Effector memory CD8-positive, alpha-beta T cell (primary cell): ENCODE results near the gene OGFOD3.
"Not testable (repeated sequence)": the region's sequence is repeated elsewhere in the genome, so short reads cannot be mapped to it uniquely, and the experiment has no call there.

ENCODE experiments used
- ATAC-seq: fragments of 150-1000 bp; cut with Tn5 transposase; replicated peaks from 2 replicates; pipeline ENCODE4 v1.10.0; 2021; ENCODE audit warnings: mild to moderate bottlenecking, moderate library complexity
- DNase-seq, 3 experiments: peaks; one replicate each; pipeline ENCODE4 v3.0.0; 2021
- H3K27ac Mint-ChIP-seq, 2 donors: one replicate each; pipeline ENCODE4 v1.8.0; 2022; ENCODE audit warnings: mild to moderate bottlenecking in 2 of 2, mixed read lengths in 2 of 2, moderate library complexity in 2 of 2
- H3K27me3 Mint-ChIP-seq, 2 donors: one replicate each; pipeline ENCODE4 v1.8.0; 2022; ENCODE audit warnings: mixed read lengths in 2 of 2
- H3K36me3 Mint-ChIP-seq: one replicate; pipeline ENCODE4 v1.8.0; 2022; ENCODE audit warnings: mild to moderate bottlenecking, moderate library complexity, mixed read lengths; ENCODE audit not compliant: insufficient read depth
- H3K4me1 Mint-ChIP-seq, 2 donors: one replicate each; pipeline ENCODE4 v1.8.0; 2022; ENCODE audit warnings: low read depth in 2 of 2, mixed read lengths in 2 of 2
- H3K4me3 Mint-ChIP-seq, 2 donors: one replicate each; pipeline ENCODE4 v1.8.0; 2022; ENCODE audit warnings: mild to moderate bottlenecking in 2 of 2, mixed read lengths in 2 of 2, moderate library complexity in 2 of 2
- H3K9me3 Mint-ChIP-seq, 2 donors: one replicate each; pipeline ENCODE4 v1.8.0; 2022; ENCODE audit warnings: mixed read lengths in 2 of 2

The OGFOD3 gene

GRCh38 chr17:82415336-82415735 lies 3.0 kb downstream of the OGFOD3 start:
- Mint-ChIP-seq H3K36me3 (peaks cover 13% of the 10 kb centered on the region), H3K4me3 (peak overlapping the region in 1 of 2 donors; percentile 34), H3K9me3 (no peaks in the 10 kb centered on the region), H3K27me3 (no peaks in the 10 kb centered on the region), H3K27ac (no peak overlapping the region), H3K4me1 (peaks cover 12 to 13% of the 10 kb centered on the region in 2 donors)
- ATAC-seq (no peak), DNase-seq (no peak)

GRCh38 chr17:82414548-82415281 lies 3.7 kb downstream of the OGFOD3 start:
- no peaks in the 10 kb centered on the region for H3K9me3 Mint-ChIP-seq
- H3K4me1 Mint-ChIP-seq: peaks cover 8 to 10% of the 10 kb centered on the region in 2 donors
- H3K4me3 Mint-ChIP-seq: peak overlapping the region in 1 of 2 donors; percentile 34

GRCh38 chr17:82412535-82413520 lies 5.6 kb downstream of the OGFOD3 start:
- no peak for ATAC-seq
- Mint-ChIP-seq H3K27me3 (no peaks in the 10 kb centered on the region), H3K4me1 (peaks cover 7 to 10% of the 10 kb centered on the region in 2 donors), H3K36me3 (peaks cover 12% of the 10 kb centered on the region), H3K27ac (no peak overlapping the region), H3K9me3 (no peaks in the 10 kb centered on the region), H3K4me3 (no peak overlapping the region)
- DNase-seq: no peak

More at GRCh38 chr17:82414548-82415281, 3.7 kb downstream of the OGFOD3 start:
- H3K36me3 Mint-ChIP-seq: peaks cover 10% of the 10 kb centered on the region
- DNase-seq (peak; percentile 64 to 75 (median 65)), ATAC-seq (peak; percentile 18)
- no peaks in the 10 kb centered on the region for H3K27me3 Mint-ChIP-seq
- no peak overlapping the region for H3K27ac Mint-ChIP-seq

- H3K36me3 Mint-ChIP-seq: peaks cover 11% of the 10 kb centered on the region
These were observed 6.3 kb downstream of the OGFOD3 start for GRCh38 chr17:82412081-82412480.

GRCh38 chr17:82411396-82412053 lies 6.9 kb downstream of the OGFOD3 start:
- Mint-ChIP-seq H3K4me1 (peaks cover 7 to 10% of the 10 kb centered on the region in 2 donors), H3K27ac (no peak overlapping the region), H3K27me3 (no peaks in the 10 kb centered on the region), H3K36me3 (peaks cover 11% of the 10 kb centered on the region), H3K9me3 (no peaks in the 10 kb centered on the region), H3K4me3 (no peak overlapping the region)
- ATAC-seq (no peak), DNase-seq (no peak)

More at GRCh38 chr17:82412081-82412480, 6.3 kb downstream of the OGFOD3 start:
- DNase-seq, H3K4me1 Mint-ChIP-seq, H3K27ac Mint-ChIP-seq, H3K9me3 Mint-ChIP-seq, H3K4me3 Mint-ChIP-seq, ATAC-seq, H3K27me3 Mint-ChIP-seq: not testable (repeated sequence)

- H3K9me3 Mint-ChIP-seq: no peaks in the 10 kb centered on the region
- H3K36me3 Mint-ChIP-seq: peaks cover 11% of the 10 kb centered on the region
- no peak overlapping the region for H3K27ac Mint-ChIP-seq
- H3K27me3 Mint-ChIP-seq: no peaks in the 10 kb centered on the region
- ATAC-seq: no peak
- DNase-seq: no peak
- peaks cover 7 to 9% of the 10 kb centered on the region in 2 donors for H3K4me1 Mint-ChIP-seq
- no peak overlapping the region for H3K4me3 Mint-ChIP-seq
These were observed 8.2 kb downstream of the OGFOD3 start for GRCh38 chr17:82410014-82410716.

GRCh38 chr17:82408938-82409318 lies 9.5 kb downstream of the OGFOD3 start:
- Mint-ChIP-seq H3K27ac (no peak overlapping the region), H3K4me3 (no peak overlapping the region), H3K36me3 (peaks cover 4% of the 10 kb centered on the region), H3K9me3 (no peaks in the 10 kb centered on the region), H3K27me3 (no peaks in the 10 kb centered on the region), H3K4me1 (peaks cover 0 to 3% of the 10 kb centered on the region in 2 donors)
- ATAC-seq (no peak), DNase-seq (no peak)

- no peaks in the 10 kb centered on the region for H3K9me3 Mint-ChIP-seq
- no peak for ATAC-seq
- no peak overlapping the region for H3K27ac Mint-ChIP-seq
- no peak for DNase-seq
- peaks cover 4% of the 10 kb centered on the region for H3K36me3 Mint-ChIP-seq
- H3K4me3 Mint-ChIP-seq: no peak overlapping the region
- no peaks in the 10 kb centered on the region for H3K27me3 Mint-ChIP-seq
- peaks cover 0 to 3% of the 10 kb centered on the region in 2 donors for H3K4me1 Mint-ChIP-seq
These were observed 10.0 kb downstream of the OGFOD3 start for GRCh38 chr17:82408288-82408937.

- H3K9me3 Mint-ChIP-seq: no peaks in the 10 kb centered on the region
- no peak for ATAC-seq
- no peaks in the 10 kb centered on the region for H3K4me1 Mint-ChIP-seq
- H3K27me3 Mint-ChIP-seq: no peaks in the 10 kb centered on the region
- peak overlapping the region in 1 of 2 donors; percentile 38 for H3K27ac Mint-ChIP-seq
- H3K4me3 Mint-ChIP-seq: no peak overlapping the region
- DNase-seq: no peak
- peaks cover 4% of the 10 kb centered on the region for H3K36me3 Mint-ChIP-seq
These were observed 11.1 kb downstream of the OGFOD3 start for GRCh38 chr17:82407255-82407654.

- Mint-ChIP-seq H3K4me3 (no peak overlapping the region), H3K27ac (no peak overlapping the region), H3K27me3 (no peaks in the 10 kb centered on the region), H3K9me3 (no peaks in the 10 kb centered on the region), H3K4me1 (peaks cover 0 to 3% of the 10 kb centered on the region in 2 donors), H3K36me3 (peaks cover 4% of the 10 kb centered on the region)
- DNase-seq: no peak
- ATAC-seq: no peak
These were observed 12.2 kb downstream of the OGFOD3 start for GRCh38 chr17:82406131-82406671.

- Mint-ChIP-seq H3K4me1 (peaks cover 4 to 12% of the 10 kb centered on the region in 2 donors), H3K4me3 (no peak overlapping the region), H3K9me3 (no peaks in the 10 kb centered on the region), H3K36me3 (peaks cover 4% of the 10 kb centered on the region), H3K27me3 (no peaks in the 10 kb centered on the region), H3K27ac (no peak overlapping the region)
- DNase-seq: no peak
- ATAC-seq: no peak
These were observed 13.3 kb downstream of the OGFOD3 start for GRCh38 chr17:82405051-82405450.
